Thoracic aorta endothelial cell (primary cell): ENCODE measurements around the gene OSBP. TPM values are rescaled to one million over a fixed set of nuclear protein-coding genes. Genes with fewer than 3 reads are reported as not detected.

Experiments used
- small RNA-seq: library from RNA; depleted of rRNA; stranded (forward); fragments of <200 nt; gene quantifications from one replicate; pipeline ENCODE3, GENCODE V24; 2012
- total RNA-seq: library from RNA; depleted of rRNA; stranded (reverse); fragments of >200 nt; gene quantifications from 2 replicates; pipeline ENCODE4 v1.2.3, GENCODE V29; 2012

The OSBP gene, protein sequence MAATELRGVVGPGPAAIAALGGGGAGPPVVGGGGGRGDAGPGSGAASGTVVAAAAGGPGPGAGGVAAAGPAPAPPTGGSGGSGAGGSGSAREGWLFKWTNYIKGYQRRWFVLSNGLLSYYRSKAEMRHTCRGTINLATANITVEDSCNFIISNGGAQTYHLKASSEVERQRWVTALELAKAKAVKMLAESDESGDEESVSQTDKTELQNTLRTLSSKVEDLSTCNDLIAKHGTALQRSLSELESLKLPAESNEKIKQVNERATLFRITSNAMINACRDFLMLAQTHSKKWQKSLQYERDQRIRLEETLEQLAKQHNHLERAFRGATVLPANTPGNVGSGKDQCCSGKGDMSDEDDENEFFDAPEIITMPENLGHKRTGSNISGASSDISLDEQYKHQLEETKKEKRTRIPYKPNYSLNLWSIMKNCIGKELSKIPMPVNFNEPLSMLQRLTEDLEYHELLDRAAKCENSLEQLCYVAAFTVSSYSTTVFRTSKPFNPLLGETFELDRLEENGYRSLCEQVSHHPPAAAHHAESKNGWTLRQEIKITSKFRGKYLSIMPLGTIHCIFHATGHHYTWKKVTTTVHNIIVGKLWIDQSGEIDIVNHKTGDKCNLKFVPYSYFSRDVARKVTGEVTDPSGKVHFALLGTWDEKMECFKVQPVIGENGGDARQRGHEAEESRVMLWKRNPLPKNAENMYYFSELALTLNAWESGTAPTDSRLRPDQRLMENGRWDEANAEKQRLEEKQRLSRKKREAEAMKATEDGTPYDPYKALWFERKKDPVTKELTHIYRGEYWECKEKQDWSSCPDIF
- total RNA-seq = 43.1 and 45.8 TPM in 2 replicates

DNA sequence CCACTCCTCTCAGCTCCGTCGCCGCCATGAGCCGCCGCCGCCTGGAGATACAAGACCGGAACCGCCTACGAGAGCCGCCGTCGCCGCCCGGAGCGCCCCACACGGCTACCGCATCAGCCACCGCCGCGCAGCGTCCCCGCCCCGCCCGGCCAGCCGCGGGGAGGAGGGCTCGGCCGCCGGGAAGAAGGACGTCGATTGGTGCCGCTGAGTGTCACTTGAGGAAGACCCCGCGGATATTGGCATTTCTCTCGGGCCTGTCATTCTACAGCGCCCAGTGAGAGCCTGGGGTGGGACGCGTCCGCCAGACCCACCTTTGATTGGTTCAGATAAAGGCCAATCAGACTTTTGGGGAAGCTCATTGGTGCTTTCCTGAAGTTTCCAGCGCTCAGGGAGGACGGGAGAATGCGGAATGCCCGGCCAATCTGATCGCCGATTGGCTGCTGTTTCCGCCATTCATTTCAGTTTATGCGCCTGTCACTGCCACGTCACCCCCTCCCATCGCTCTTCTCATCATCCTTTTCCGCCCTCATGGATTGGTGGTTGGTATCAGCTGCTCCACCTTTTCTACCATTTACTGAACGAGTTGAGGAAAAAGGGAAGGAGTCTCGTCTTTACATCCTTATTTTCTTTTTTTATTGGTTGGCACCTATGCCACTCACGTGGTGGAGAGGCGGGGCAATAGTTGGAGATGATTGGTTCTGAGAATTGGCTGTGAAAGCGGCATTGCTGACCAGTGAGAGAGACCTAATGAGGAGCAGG is at the start of gene OSBP:
Gene OSBP (minus strand): TSS at position 138 of the 759 bp plus-strand sequence. CDS start 110 bp downstream, at position 28.

Small RNA genes lying within 50 kb of the gene (small RNA-seq; reads per million reads assigned to genes)
- gene MIR3162 = not detected

Other genes starting within 250 kb of the OSBP start
- not detected in 2 replicates for gene OR5A2, start 189.4 kb downstream of the OSBP start, total RNA-seq
- not detected in 2 replicates for gene OR5A1, start 179.3 kb downstream of the OSBP start, total RNA-seq
- gene OR4D6, start 158.8 kb downstream of the OSBP start, total RNA-seq = not detected in 2 replicates
- gene OR4D10, start 142.5 kb downstream of the OSBP start, total RNA-seq = not detected in 2 replicates
- not detected in 2 replicates for gene OR4D11, start 112.2 kb downstream of the OSBP start, total RNA-seq
- gene OR4D9, start 104.2 kb downstream of the OSBP start, total RNA-seq = not detected in 2 replicates
- 17.2 and 21.5 TPM in 2 replicates for gene PATL1, start 53.3 kb upstream of the OSBP start, total RNA-seq
- gene OR10V1, start 98.1 kb upstream of the OSBP start, total RNA-seq = not detected in 2 replicates
- 50.3 and 58.0 TPM in 2 replicates for gene STX3, start 139.6 kb upstream of the OSBP start, total RNA-seq
- 52.3 and 52.4 TPM in 2 replicates for gene MRPL16, start 195.0 kb upstream of the OSBP start, total RNA-seq
- gene CBLIF, start 229.7 kb upstream of the OSBP start, total RNA-seq = not detected in 2 replicates